HG03108 (cell line): ENCODE results near the gene BCAP31.
"Not testable (repeated sequence)": the region's sequence is repeated elsewhere in the genome, so short reads cannot be mapped to it uniquely, and the experiment has no call there.

ENCODE experiments used
- ATAC-seq: cut with Tn5 transposase; IDR thresholded peaks from one replicate; pipeline ENCODE4 v1.9.1; 2021; ENCODE audit warnings: moderate library complexity; ENCODE audit not compliant: unreplicated experiment

Gene BCAP31

GRCh38 chrX:153763298-153763932 lies 39.2 kb upstream of the BCAP31 start:
- no peak for ATAC-seq

DNA sequence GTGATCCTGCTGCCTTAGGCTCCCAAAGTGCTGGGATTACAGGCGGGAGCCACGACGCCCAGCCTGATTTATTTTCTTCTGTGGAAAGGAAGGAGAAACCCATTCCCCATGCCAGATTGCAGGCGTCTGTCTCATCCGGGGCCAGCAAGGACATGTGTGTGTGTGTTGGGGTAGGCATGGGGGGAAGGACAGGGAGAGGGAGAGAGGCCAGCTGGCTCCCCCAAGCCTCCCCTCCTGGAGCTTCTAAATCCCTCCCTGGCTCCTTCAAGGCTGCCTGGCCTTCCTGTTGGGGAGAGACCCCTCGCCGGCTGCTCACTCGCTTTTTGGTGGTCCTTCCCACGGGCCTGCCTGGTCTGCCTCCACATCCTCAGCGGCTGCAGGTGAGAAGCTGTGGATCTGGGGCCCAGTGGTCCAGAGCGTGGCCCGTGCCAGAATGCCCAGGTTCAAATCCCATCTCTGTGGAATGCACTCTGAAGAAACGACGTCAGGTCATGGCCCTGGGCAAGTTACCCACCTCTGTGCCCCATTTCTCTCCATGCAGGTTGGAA lies 38.5 kb upstream of the BCAP31 start:
- no peak for ATAC-seq

GRCh38 chrX:153761863-153762262 lies 37.7 kb upstream of the BCAP31 start:
- no peak for ATAC-seq

DNA sequence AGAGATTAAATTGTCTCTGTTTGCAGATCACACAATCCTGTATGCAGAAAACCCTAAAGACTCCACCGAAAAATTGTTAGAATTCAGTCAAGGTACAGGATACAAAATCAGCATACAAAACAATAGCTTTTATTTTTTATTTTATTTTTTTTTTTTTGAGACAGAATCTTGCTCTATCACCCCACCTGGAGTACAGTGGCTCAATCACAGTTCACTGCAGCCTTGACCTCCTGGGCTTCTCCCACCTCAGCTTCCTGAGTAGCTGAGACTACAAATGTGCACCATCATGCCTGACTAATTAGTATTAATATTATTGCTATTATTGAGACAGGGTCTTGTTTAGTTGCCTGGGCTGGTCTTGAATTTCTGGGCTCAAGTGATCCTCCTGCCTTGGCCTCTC lies 30.9 kb upstream of the BCAP31 start:
- no peak for ATAC-seq

- no peak for ATAC-seq
These were observed 26.1 kb upstream of the BCAP31 start for GRCh38 chrX:153750127-153750774.

GRCh38 chrX:153749017-153749416 lies 24.8 kb upstream of the BCAP31 start:
- ATAC-seq = not testable (repeated sequence)

GRCh38 chrX:153746991-153747390 lies 22.8 kb upstream of the BCAP31 start:
- not testable (repeated sequence) for ATAC-seq

DNA sequence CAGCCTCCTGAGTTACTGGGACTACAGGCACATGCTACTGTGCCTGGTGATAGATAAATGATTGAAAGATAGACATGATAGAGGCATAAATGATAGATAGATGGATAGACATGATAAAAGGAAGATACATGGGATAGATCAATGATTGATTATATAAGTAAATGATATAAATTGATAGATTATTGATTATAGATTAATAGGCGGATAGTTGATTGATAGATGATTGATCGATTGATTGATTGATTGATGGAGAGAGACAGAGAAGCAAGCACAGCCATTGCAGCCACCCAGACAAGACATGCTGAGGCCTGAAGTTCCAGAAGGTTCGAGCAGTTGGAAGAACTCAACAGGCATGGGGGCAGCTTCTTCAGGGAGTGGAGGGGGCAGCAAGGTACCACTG lies 22.2 kb upstream of the BCAP31 start:
- ATAC-seq = no peak

DNA sequence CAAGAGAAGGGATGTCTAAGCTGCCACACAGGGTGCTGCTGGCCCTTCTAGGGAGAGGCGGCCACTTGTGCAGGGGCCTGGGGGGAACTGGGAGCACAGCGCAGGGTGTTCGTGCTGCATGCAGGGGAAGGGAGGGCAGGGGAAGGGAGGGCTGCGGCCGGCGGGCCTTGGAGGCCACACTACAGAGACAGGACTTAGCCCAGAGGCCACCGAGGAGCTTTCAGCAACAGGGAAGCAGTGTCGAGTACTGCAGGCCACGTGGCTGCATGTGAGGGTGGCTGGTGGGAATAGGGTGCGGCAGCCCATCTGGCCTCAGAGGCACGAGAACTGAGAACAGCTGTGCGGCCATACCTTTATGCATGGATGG lies 20.9 kb upstream of the BCAP31 start:
- ATAC-seq = not testable (repeated sequence)

- ATAC-seq = no peak
These were observed 20.3 kb upstream of the BCAP31 start for GRCh38 chrX:153744210-153745066.

DNA sequence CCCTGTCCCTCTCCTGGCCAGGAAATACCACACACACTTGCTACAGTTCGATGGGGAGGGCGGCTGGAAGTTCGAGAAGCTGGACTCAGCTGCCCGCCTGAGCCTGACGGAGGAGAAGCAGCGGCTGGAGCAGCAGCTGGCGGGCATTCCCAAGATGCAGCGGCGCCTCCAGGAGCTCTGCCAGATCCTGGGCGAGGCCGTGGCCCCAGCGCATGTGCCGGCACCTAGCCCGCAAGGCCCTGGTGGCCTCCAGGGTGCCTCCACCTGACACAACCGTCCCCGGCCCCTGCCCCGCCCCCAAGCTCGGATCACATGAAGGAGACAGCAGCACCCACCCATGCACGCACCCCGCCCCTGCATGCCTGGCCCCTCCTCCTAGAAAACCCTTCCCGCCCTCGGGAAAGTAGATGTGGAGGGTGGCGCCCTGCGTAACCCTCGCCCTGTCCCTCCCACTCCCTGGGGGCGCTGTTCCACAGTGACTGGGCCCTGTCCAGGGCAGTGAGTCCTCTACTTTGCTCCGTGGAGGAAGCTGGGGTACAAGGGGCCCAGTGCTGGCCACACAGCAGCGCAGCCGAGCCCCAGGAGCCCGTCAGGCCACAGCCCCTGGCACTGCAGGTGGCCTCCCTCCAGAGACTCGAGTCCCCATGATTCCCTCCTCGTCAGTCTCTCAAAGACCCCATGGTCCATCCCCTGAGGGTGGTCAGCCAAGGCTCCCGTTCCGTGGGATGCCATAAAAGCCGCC lies 19.5 kb upstream of the BCAP31 start:
- ATAC-seq = not testable (repeated sequence)

DNA sequence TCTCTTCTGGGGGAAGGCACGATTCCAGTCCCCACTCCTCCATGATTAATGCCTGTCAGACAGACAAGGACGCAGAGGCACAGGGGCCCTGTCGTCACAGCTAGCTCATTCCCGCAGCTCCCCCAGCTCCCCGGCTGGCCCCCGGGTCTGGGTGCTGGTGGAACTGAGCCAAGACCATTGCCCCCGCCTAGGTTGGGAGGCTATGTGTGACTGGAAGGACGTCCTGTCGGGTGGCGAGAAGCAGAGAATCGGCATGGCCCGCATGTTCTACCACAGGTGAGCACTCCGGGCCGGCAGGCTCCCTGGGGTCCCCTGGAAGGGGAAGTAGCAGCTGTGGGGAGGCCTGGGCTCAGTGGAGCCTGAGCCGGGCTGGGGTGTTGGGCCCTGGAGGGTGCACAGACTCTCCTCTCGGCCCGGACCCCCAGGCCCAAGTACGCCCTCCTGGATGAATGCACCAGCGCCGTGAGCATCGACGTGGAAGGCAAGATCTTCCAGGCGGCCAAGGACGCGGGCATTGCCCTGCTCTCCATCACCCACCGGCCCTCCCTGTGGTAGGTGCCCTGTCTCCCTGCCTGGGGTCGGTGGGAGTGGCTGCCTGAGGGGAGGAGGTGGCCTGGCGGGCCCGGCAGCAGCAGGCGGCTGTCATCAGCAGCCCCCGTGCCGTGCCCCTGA lies 18.7 kb upstream of the BCAP31 start:
- not testable (repeated sequence) for ATAC-seq

- not testable (repeated sequence) for ATAC-seq
These were observed 17.9 kb upstream of the BCAP31 start for GRCh38 chrX:153742111-153742510.

DNA sequence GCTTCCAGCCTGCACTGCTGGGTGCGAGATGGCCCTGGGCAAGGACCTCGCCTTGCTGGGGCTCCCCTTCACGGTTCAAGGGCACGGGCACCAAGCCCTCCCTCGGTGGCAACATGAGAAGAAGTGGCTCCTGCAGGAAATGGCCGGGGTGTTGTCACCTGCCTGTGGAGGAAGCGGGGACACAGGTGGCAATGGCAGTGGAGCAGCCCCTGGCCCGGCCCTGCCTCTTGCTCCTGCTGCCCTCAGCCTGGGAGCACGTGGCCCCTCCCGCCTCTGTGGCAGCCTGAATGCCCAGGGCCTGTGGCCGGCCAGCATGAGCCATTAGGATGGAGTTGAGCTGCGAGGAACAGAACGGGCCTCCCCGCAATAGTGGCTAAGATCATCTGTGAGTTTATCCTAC lies 17.3 kb upstream of the BCAP31 start:
- no peak for ATAC-seq

- no peak for ATAC-seq
These were observed 16.5 kb upstream of the BCAP31 start for GRCh38 chrX:153740631-153741222.

DNA sequence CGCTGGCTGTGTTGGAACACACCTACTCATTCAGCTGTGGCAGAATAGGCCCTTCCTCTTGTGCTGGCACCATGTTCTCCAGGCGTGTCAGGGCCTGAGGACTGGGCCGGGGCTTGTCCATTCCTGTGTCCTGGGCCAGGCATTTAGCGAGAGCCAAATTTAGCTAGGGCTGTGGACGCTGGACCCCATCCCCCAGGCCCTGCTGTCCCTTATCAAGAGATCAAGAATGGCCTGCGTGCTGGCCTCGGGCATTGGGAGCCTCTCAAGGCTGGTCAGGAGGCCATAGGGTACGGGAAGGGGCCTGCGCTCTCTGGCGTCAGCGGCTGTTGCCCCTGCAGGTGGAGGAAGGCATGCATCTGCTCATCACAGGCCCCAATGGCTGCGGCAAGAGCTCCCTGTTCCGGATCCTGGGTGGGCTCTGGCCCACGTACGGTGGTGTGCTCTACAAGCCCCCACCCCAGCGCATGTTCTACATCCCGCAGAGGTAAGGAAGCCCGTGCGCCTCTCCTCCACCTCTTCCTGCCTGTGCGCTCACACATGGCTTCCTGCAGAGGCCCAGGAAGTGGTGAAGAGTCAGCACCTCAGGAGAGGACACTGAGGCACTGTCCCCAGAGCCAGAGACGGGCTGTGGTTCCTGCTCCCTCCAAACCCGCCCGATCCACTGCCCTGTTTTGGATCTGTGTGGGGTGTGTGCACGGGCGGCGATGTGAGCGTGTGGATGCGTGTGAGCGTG lies 15.7 kb upstream of the BCAP31 start:
- ATAC-seq = no peak

- no peak for ATAC-seq
These were observed 13.9 kb upstream of the BCAP31 start for GRCh38 chrX:153738056-153738605.

DNA sequence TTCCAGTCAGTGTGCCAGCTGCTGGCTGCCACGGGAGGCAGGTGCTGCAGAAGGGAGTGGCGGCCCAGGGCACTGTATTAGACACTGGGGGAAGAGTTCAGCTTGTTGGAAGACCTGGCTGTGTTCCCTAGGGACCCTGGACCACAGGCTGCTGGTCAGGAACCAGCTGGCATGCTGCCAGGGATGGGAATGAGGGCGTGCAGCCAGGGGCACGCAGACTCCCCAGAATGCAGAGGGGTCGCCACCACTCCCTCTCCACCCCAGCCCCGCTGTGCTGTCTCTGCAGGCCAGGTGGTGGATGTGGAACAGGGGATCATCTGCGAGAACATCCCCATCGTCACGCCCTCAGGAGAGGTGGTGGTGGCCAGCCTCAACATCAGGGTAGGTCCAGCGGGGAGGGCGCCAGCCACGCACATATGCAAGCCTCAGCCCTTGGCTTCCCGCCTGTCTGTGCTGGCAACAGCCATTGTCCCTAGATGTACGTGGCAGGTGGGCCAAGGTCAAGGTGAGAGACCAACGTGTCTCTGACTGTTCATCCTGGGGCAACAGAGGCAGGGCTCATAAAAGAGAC lies 12.8 kb upstream of the BCAP31 start:
- ATAC-seq = no peak
